Inferior parietal cortex (tissue), 1 donor: ENCODE results near the gene ARAP2.
A peak's percentile ranks its signal among the peaks of the same experiment; 100 is the strongest.
"Not testable (repeated sequence)": the region's sequence is repeated elsewhere in the genome, so short reads cannot be mapped to it uniquely, and the experiment has no call there.

Experiments
- DNase-seq: peaks from one replicate; pipeline ENCODE4 v3.0.0-alpha.2; 2016; ENCODE audit errors: extremely low spot score

Gene ARAP2

DNA sequence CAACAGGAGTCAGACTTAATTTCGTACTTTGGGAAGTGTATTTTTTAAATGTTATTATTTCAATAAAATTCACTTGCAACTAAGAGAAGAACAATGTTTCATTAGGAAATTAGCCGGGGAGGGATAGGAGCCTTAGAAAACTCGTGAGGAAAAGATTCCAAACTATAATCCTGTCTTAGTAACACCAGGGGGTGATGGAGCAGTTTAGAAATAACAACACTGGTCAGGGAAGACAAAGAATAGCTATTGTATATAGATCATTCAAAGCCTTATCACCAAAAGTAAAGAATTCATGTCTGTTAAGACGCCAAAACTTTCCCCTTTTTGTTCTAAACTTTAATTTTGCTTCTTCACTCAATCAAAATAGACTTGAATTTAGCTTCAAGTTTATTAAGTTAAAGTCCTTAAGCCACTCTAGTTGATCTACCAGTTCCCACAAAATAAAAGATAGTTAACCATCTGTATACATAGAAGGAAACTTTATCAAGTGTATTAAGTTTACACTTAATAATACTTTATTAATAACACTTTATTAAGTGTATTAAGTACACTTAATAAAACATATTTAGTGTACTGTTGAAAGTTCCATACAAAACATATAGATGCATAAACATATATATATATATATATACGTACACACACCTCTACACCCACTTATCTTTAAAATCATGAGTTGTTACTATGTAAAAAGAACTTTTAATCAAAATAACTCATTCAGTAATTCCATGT lies 60.5 kb downstream of the ARAP2 start:
- DNase-seq, result no peak

GRCh38 chr4:36183232-36183631 lies 61.1 kb downstream of the ARAP2 start:
- DNase-seq, result no peak

DNA sequence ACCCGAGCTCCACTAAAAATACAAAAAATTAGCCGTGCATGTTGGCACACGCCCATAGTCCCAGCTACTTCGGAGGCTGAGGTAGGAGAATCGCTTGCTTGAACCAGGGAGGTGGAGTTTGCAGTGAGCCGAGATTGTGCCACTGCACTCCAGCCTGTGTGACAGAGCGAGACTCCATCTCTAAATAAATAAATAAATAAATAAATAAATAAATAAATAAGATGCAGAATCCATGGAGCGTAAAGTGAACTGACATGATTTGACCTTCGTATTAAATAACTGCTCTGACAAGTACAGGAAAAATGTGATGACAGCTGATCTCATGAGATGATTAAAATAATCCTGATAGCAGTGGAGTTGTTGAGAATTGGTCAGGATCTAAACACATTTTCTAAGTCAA lies 62.0 kb downstream of the ARAP2 start:
- DNase-seq, result not testable (repeated sequence)

DNA sequence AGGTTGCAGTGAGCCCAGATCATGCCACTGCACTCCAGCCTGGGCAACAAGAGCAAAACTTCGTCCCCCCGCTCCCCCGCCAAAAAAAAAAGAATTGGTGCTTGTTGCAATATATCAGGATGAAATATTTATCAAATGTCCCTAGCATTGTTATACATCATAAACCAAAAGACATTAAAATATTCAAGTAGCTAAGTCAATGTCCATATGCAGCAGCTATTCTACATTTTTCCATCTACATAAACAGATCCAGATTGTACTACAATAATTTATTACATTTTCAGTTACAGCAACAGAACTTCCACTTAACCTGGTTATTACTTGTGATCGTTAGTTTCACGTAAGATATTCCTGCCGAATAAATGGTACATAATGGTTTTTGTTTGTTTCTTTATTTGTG lies 64.1 kb downstream of the ARAP2 start:
- DNase-seq, result no peak

GRCh38 chr4:36178484-36178883 lies 65.8 kb downstream of the ARAP2 start:
- DNase-seq, result no peak

- DNase-seq, result no peak
These were observed 66.4 kb downstream of the ARAP2 start for GRCh38 chr4:36177946-36178345.

- DNase-seq, result no peak
These were observed 69.7 kb downstream of the ARAP2 start for GRCh38 chr4:36174570-36174969.

GRCh38 chr4:36173905-36174304 lies 70.4 kb downstream of the ARAP2 start:
- DNase-seq, result no peak

GRCh38 chr4:36172656-36173055 lies 71.7 kb downstream of the ARAP2 start:
- no peak for DNase-seq

GRCh38 chr4:36168127-36168878 lies 76.0 kb downstream of the ARAP2 start:
- peak; percentile 54 for DNase-seq

GRCh38 chr4:36165631-36166005 lies 78.7 kb downstream of the ARAP2 start:
- DNase-seq, result no peak

- peak; percentile 75 for DNase-seq
These were observed 79.2 kb downstream of the ARAP2 start for GRCh38 chr4:36164900-36165630.

DNA sequence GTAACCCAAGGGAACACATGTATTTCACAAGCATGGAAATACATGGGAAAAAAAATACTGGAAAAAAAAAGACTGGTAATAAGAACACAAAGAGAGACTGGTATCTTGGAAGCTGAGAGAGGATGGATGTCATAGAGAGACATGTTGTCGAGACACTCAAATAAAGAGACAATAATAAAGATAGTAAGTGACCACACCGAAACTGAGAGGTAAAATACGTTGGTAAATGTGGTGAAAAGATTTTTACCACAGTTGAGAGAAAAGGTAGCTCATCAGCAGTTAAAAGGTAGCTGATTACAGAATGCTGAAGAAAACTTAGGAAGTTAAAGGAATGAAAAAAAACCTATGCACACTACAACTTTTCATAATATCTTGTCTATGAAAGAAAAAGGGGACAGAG lies 81.1 kb downstream of the ARAP2 start:
- DNase-seq, result no peak

DNA sequence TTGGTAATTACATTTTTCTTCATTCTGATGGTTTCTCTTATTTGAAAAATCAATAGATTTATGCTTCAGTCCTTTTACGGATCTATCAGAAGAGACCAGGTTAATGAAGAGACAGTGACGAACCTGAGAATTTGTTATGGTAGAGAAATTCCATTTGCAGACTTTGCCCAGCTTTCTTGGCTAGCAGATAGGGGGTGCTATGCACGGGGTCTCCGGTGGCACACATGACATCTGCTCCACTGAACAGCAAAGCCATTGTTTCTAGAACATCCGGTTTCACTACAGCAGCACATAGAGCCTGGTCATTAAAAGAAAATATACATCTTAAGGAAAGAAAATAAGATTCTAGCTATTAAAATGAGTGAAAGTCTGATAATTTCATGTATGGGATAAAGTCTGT lies 85.1 kb downstream of the ARAP2 start:
- DNase-seq, result no peak

- DNase-seq, result no peak
These were observed 91.6 kb downstream of the ARAP2 start for GRCh38 chr4:36152735-36153134.

DNA sequence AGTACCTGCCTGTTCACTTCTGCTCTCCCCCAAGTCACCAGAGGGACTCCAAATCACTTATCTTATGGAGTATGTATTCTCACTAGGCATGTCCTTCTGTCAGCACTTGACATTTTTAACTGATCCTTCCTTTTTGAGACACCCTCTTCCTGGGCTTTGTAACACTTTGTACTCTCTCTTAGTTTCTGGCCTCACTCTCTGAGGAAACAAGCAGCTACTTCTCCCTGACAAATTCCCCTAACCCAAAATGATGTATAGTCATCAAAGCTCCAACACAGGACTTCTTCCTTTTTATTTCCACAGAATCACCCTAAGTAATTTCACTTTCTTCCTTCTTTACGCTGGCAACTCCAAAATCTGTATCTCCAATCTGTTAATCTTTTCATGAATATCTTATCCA lies 101.8 kb downstream of the ARAP2 start:
- no peak for DNase-seq

GRCh38 chr4:36141186-36141585 lies 103.1 kb downstream of the ARAP2 start:
- DNase-seq, result no peak

DNA sequence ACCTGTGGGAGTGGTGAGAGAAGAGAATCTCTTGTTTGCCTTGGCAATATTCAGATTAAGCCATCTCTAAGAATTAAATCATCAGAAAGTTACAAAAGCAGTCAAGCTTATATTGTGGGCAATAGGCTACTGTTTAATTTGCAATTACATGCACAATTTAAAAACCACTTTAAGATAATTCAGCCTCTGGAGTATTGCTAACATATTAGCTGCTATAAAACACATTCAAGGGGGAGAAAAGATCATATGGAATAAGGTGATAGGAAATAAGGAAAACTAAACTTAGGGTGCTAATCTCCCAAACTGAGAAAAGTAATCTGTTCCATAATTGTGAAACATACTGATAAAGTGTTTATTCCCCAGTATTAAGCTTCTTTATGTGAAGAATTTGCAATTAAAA lies 103.9 kb downstream of the ARAP2 start:
- DNase-seq, result no peak

DNA sequence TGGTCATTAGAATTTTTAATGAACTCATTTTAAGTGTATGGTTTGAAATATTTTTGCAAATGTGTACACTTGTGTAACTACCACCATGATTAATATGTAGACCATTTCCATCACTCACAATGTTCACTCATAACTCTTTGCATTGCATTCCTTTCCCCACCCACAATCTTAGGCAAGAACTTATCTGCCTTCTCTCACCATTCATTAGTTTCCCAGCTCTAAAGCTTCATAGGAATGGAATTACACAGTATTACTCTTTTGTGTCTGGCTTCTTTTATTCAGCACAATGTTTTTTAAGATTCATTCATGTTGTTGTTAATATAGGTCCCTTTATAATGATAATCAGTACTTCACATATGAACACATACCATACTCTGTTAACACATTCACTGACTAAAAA lies 106.1 kb downstream of the ARAP2 start:
- no peak for DNase-seq

GRCh38 chr4:36137336-36137735 lies 107.0 kb downstream of the ARAP2 start:
- no peak for DNase-seq

DNA sequence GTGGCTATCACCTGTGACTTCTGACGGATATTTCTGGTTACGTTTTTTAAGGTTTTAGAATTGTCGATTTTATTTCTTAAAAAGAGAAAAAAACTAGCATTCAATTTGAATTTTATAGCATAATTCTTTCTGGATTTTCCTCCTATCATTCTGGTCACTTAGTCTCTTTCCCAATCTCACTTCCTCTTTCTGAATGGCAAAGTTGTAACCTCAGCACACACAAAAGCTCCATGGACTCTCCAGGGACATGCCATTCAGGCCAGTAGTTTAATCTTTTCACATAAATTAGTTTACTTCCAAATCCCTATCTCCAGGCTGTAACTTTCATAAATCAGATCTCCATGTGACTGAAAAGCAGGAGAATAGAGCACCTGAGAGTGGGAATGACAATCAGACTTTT lies 110.7 kb downstream of the ARAP2 start:
- DNase-seq, result no peak

GRCh38 chr4:36133086-36133485 lies 111.2 kb downstream of the ARAP2 start:
- DNase-seq, result no peak

DNA sequence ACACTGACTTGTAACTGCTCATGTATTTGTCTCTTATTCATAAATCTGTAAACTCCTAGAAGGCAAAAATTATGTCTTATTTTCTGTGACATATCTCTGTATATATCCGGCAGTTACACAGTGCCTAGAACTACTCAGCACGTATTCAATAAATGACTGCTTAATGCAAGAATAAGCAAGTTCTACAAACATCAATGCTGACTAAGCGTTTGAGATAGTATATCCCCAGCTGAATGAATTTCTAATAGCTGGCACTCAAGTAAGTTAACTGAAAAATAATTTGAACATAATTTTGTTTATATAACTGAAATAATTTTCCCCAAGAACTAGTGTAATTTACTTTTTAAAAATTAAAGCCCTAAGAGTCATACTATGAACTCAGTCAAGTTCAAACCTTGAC lies 113.7 kb downstream of the ARAP2 start:
- DNase-seq, result no peak
